Liver (tissue), 9 donors: ENCODE results near the gene CLDN25. TPM values are rescaled to one million over a fixed set of nuclear protein-coding genes. Genes with fewer than 3 reads are reported as not detected.

Experiments used
- DNase-seq: peaks from one replicate; pipeline ENCODE4 v3.0.0-alpha.2; 2017; ENCODE audit warnings: low spot score
- H3K27ac ChIP-seq, 2 donors: one replicate each; pipeline ENCODE4 v1.7.0; 2013; ENCODE audit warnings: inconsistent platforms in 2 of 2, low read length in 2 of 2, control low read depth in 1 of 2, low read depth in 1 of 2, mild to moderate bottlenecking in 1 of 2
- H3K27me3 ChIP-seq, 4 donors: one replicate each; pipeline versions ENCODE4 v1.6.1 to v1.7.0; 2013; ENCODE audit warnings: low read length in 3 of 4, inconsistent platforms in 1 of 4, mild to moderate bottlenecking in 1 of 4, moderate library complexity in 1 of 4; ENCODE audit not compliant: control insufficient read depth in 4 of 4, insufficient read depth in 4 of 4
- H3K36me3 ChIP-seq, 4 donors: one replicate each; pipeline versions ENCODE4 v1.6.1 to v1.7.0; 2013; ENCODE audit warnings: low read length in 3 of 4, mild to moderate bottlenecking in 3 of 4, low read depth in 1 of 4, moderate library complexity in 1 of 4; ENCODE audit not compliant: control insufficient read depth in 4 of 4, insufficient read depth in 3 of 4
- H3K4me1 ChIP-seq, 4 donors: one replicate each; pipeline versions ENCODE4 v1.6.1 to v1.7.0; 2013; ENCODE audit warnings: low read length in 3 of 4, mild to moderate bottlenecking in 3 of 4, moderate library complexity in 1 of 4; ENCODE audit not compliant: control insufficient read depth in 4 of 4, insufficient read depth in 4 of 4
- H3K4me3 ChIP-seq, 3 donors: one replicate each; pipeline versions ENCODE4 v1.6.1 to v1.7.0; 2013; ENCODE audit warnings: low read length in 3 of 3, control low read depth in 1 of 3, low read depth in 1 of 3, mild to moderate bottlenecking in 1 of 3
- H3K9ac ChIP-seq, 2 donors: one replicate each; pipeline ENCODE4 v1.7.0; 2013; ENCODE audit warnings: low read length in 2 of 2, mild to moderate bottlenecking in 2 of 2, moderate library complexity in 2 of 2, control low read depth in 1 of 2, low read depth in 1 of 2
- H3K9me3 ChIP-seq, 4 donors: one replicate each; pipeline versions ENCODE4 v1.6.1 to v1.7.0; 2013; ENCODE audit warnings: low read length in 3 of 4; ENCODE audit not compliant: control insufficient read depth in 4 of 4
- ATF3 ChIP-seq: IDR thresholded peaks from 2 replicates; pipeline ENCODE4 v1.6.1; 2016; ENCODE audit warnings: antibody characterized with exemption
- CTCF ChIP-seq: fragments of 150-350 bp; IDR thresholded peaks from 2 replicates; pipeline ENCODE4 v1.5.1; 2017; ENCODE audit warnings: improper control_type of control experiment, low read depth, low read length; ENCODE audit not compliant: missing input control
- FOXA1 ChIP-seq: IDR thresholded peaks from 2 replicates; pipeline ENCODE4 v1.6.1; 2016; ENCODE audit warnings: antibody characterized with exemption
- FOXA2 ChIP-seq: IDR thresholded peaks from 2 replicates; pipeline ENCODE4 v1.6.1; 2016; ENCODE audit warnings: antibody characterized with exemption
- HNF4G ChIP-seq: IDR thresholded peaks from 2 replicates; pipeline ENCODE4 v1.6.1; 2016; ENCODE audit warnings: antibody characterized with exemption
- MAX ChIP-seq: IDR thresholded peaks from 2 replicates; pipeline ENCODE4 v1.6.1; 2016; ENCODE audit warnings: antibody characterized with exemption
- NR2F2 ChIP-seq: IDR thresholded peaks from 2 replicates; pipeline ENCODE4 v1.6.1; 2016; ENCODE audit warnings: antibody characterized with exemption
- RAD21 ChIP-seq, 2 donors: IDR thresholded peaks; 2 replicates each; pipeline ENCODE4 v1.6.1; 2016; ENCODE audit warnings: antibody characterized with exemption in 2 of 2, mild to moderate bottlenecking in 2 of 2
- RXRA ChIP-seq, 2 donors: IDR thresholded peaks; 2 replicates each; pipeline ENCODE4 v1.6.1; 2017 to 2018; ENCODE audit warnings: antibody characterized with exemption in 2 of 2, mild to moderate bottlenecking in 1 of 2
- YY1 ChIP-seq: IDR thresholded peaks from 2 replicates; pipeline ENCODE4 v1.6.1; 2016; ENCODE audit warnings: antibody characterized with exemption, mild to moderate bottlenecking
- ZBTB33 ChIP-seq: IDR thresholded peaks from 2 replicates; pipeline ENCODE4 v1.6.1; 2016; ENCODE audit warnings: antibody characterized with exemption
- WGBS: extraction: QIAGEN DNeasy Blood & Tissue Kit; methylation state at CpG from one replicate; pipeline ENCODE4 v1.1.7; 2013; 5-methylcytosine and 5-hydroxymethylcytosine counted together
- polyA plus RNA-seq, 2 donors: library from polyadenylated mRNA; stranded (reverse) in 1 of 2; unstranded in 1 of 2; fragments of 200-250 nt in 1 of 2; fragments of >200 nt in 1 of 2; fragmentation: Nextera tagmentation in 1 of 2; extraction: Ambion mirVana in 1 of 2; gene quantifications; one replicate each; pipeline versions ENCODE4 v1.2.1 to v1.2.3, GENCODE V29; 2013 to 2015
- total RNA-seq, 2 donors: library from RNA; depleted of rRNA; stranded (reverse); fragments of >200 nt; gene quantifications; one replicate each; pipeline ENCODE4 v1.2.3, GENCODE V29; 2014
- donor health status: healthy.
- donor health status: healthy.
- donor health status: healthy.
- donor health status: healthy.
- donor health status: healthy.

CLDN25 gene
- total RNA-seq: not detected
- polyA plus RNA-seq: not detected

- no peaks in the 10 kb centered on the region for H3K27me3 ChIP-seq
- DNase-seq: no peak
- TF ChIP-seq MAX (no peak), RXRA (IDR thresholded peaks at IDR 0.05) (no peak), FOXA1 (no peak), RAD21 (IDR thresholded peaks at IDR 0.05) (no peak), ZBTB33 (no peak), FOXA2 (no peak), NR2F2 (no peak), ATF3 (no peak), HNF4G (no peak), CTCF (no peak)
- H3K36me3 ChIP-seq: no peaks in the 10 kb centered on the region
- H3K27ac ChIP-seq: no peak within 1 kb of the TSS
- no peak within 1 kb of the TSS for H3K9ac ChIP-seq
- peaks cover 2 to 21% (median 11%) of the 10 kb centered on the region in 4 donors for H3K4me1 ChIP-seq
- 88% methylated on average over 4 of the region's 4 CpGs for WGBS
- no peaks in the 10 kb centered on the region for H3K9me3 ChIP-seq
- H3K4me3 ChIP-seq: no peak within 1 kb of the TSS
These were observed at the start of gene CLDN25 for GRCh38 chr11:113779496-113779895. Gene CLDN25, plus strand, starts transcription at chr11:113779796. Its CDS starts 0 bp downstream, at chr11:113779796.

GRCh38 chr11:113730887-113731726 is 48.5 kb upstream of the CLDN25 start:
- no peak for DNase-seq
- H3K4me1 ChIP-seq: peaks cover 0 to 1% (median 0%) of the 10 kb centered on the region in 4 donors
- no peak overlapping the region for H3K9ac ChIP-seq
- H3K27me3 ChIP-seq: no peaks in the 10 kb centered on the region
- H3K36me3 ChIP-seq: peaks cover 3 to 29% (median 17%) of the 10 kb centered on the region in 4 donors
- no peak for TF ChIP-seq HNF4G
- no peak for TF ChIP-seq FOXA1
- TF ChIP-seq MAX: no peak
- TF ChIP-seq RXRA (IDR thresholded peaks at IDR 0.05): no peak
- peak; percentile 79 to 82 for TF ChIP-seq RAD21 (IDR thresholded peaks at IDR 0.05)
- no peak for TF ChIP-seq YY1
- TF ChIP-seq CTCF: peak; percentile 25
- 51% methylated on average over 4 of the region's 4 CpGs for WGBS
- no peaks in the 10 kb centered on the region for H3K9me3 ChIP-seq
- H3K27ac ChIP-seq: no peak overlapping the region
- H3K4me3 ChIP-seq: no peak overlapping the region
